ENCODE data around the gene ZNF407.

ZNF407 gene

GRCh38 chr18:74631212-74631611, 33.5 kb downstream of the ZNF407 start:
- DNase-seq (ENCODE audit: low read depth in 2 of 2), result no peak

GRCh38 chr18:74631623-74632350, 34.1 kb downstream of the ZNF407 start:
- no peak for DNase-seq (ENCODE audit: low read depth in 2 of 2)

- DNase-seq (ENCODE audit: low read depth in 2 of 2), result no peak
These were observed 34.6 kb downstream of the ZNF407 start for GRCh38 chr18:74632351-74632679.

GRCh38 chr18:74632856-74633255, 35.2 kb downstream of the ZNF407 start:
- no peak for DNase-seq (ENCODE audit: low read depth in 2 of 2)

- DNase-seq (ENCODE audit: low read depth in 2 of 2), result no peak
These were observed 36.1 kb downstream of the ZNF407 start for GRCh38 chr18:74633652-74634352.

- no peak for DNase-seq (ENCODE audit: low read depth in 2 of 2)
These were observed 37.7 kb downstream of the ZNF407 start for GRCh38 chr18:74635224-74635975.

GRCh38 chr18:74637070-74637469, 39.4 kb downstream of the ZNF407 start:
- DNase-seq (ENCODE audit: low read depth in 2 of 2), result no peak

- no peak for DNase-seq (ENCODE audit: low read depth in 2 of 2)
These were observed 40.5 kb downstream of the ZNF407 start for GRCh38 chr18:74638210-74638609.

- DNase-seq (ENCODE audit: low read depth in 2 of 2), result no peak
These were observed 47.0 kb downstream of the ZNF407 start for GRCh38 chr18:74644713-74645112.

GRCh38 chr18:74645679-74646078, 48.0 kb downstream of the ZNF407 start:
- no peak for DNase-seq (ENCODE audit: low read depth in 2 of 2)

- DNase-seq (ENCODE audit: low read depth in 2 of 2), result no peak
These were observed 53.9 kb downstream of the ZNF407 start for GRCh38 chr18:74651327-74652128.

- no peak for DNase-seq (ENCODE audit: low read depth in 2 of 2)
These were observed 54.8 kb downstream of the ZNF407 start for GRCh38 chr18:74652392-74652988.

- no peak for DNase-seq (ENCODE audit: low read depth in 2 of 2)
These were observed 57.0 kb downstream of the ZNF407 start for GRCh38 chr18:74654638-74655037.

GRCh38 chr18:74661008-74661407, 63.3 kb downstream of the ZNF407 start:
- no peak for DNase-seq (ENCODE audit: low read depth in 2 of 2)

GRCh38 chr18:74661691-74662090, 64.0 kb downstream of the ZNF407 start:
- no peak for DNase-seq (ENCODE audit: low read depth in 2 of 2)

GRCh38 chr18:74662622-74663021, 65.0 kb downstream of the ZNF407 start:
- no peak for DNase-seq (ENCODE audit: low read depth in 2 of 2)

GRCh38 chr18:74665346-74665745, 67.7 kb downstream of the ZNF407 start:
- DNase-seq (ENCODE audit: low read depth in 2 of 2), result no peak

- no peak for DNase-seq (ENCODE audit: low read depth in 2 of 2)
These were observed 68.2 kb downstream of the ZNF407 start for GRCh38 chr18:74665905-74666304.

GRCh38 chr18:74669136-74669798, 71.6 kb downstream of the ZNF407 start:
- DNase-seq (ENCODE audit: low read depth in 2 of 2), result no peak

- no peak for DNase-seq (ENCODE audit: low read depth in 2 of 2)
These were observed 74.7 kb downstream of the ZNF407 start for GRCh38 chr18:74672371-74672770.

GRCh38 chr18:74674487-74674886, 76.8 kb downstream of the ZNF407 start:
- no peak for DNase-seq (ENCODE audit: low read depth in 2 of 2)
